ENCODE measurements around the gene ITIH6. TPM values are rescaled to one million over a fixed set of nuclear protein-coding genes. Genes with fewer than 3 reads are reported as not detected.

The ITIH6 gene
- total RNA-seq, 4 donors from 2014 or later: not detected

- H3K4me3 ChIP-seq: no peak overlapping the region
- peaks cover 0 to 12% (median 0%) of the 10 kb centered on the region in 4 donors for H3K4me1 ChIP-seq
- no peaks in the 10 kb centered on the region for H3K9me3 ChIP-seq
- no peak overlapping the region for H3K27ac ChIP-seq
- no peaks in the 10 kb centered on the region for H3K27me3 ChIP-seq
- no peak for DNase-seq
- H3K36me3 ChIP-seq: peaks cover 0 to 50% (median 0%) of the 10 kb centered on the region in 3 donors
- TF ChIP-seq, protein P1, sequence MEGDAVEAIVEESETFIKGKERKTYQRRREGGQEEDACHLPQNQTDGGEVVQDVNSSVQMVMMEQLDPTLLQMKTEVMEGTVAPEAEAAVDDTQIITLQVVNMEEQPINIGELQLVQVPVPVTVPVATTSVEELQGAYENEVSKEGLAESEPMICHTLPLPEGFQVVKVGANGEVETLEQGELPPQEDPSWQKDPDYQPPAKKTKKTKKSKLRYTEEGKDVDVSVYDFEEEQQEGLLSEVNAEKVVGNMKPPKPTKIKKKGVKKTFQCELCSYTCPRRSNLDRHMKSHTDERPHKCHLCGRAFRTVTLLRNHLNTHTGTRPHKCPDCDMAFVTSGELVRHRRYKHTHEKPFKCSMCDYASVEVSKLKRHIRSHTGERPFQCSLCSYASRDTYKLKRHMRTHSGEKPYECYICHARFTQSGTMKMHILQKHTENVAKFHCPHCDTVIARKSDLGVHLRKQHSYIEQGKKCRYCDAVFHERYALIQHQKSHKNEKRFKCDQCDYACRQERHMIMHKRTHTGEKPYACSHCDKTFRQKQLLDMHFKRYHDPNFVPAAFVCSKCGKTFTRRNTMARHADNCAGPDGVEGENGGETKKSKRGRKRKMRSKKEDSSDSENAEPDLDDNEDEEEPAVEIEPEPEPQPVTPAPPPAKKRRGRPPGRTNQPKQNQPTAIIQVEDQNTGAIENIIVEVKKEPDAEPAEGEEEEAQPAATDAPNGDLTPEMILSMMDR (IDR thresholded peaks at IDR 0.05): no peak
- TF ChIP-seq POLR2A (IDR thresholded peaks at IDR 0.05): no peak
These were observed 12.5 kb upstream of the ITIH6 start for GRCh38 chrX:54810532-54810931.

GRCh38 chrX:54808605-54809483 lies 10.8 kb upstream of the ITIH6 start:
- Histone ChIP-seq H3K4me3 (peak overlapping the region; percentile 55 to 82 (median 62)), H3K27me3 (no peaks in the 10 kb centered on the region), H3K9me3 (no peaks in the 10 kb centered on the region), H3K4me1 (peaks cover 0 to 12% (median 0%) of the 10 kb centered on the region in 4 donors), H3K36me3 (peaks cover 0 to 33% (median 0%) of the 10 kb centered on the region in 3 donors), H3K27ac (peak overlapping the region; percentile 78 to 84 (median 80))
- peak; percentile 89 to 96 (median 90) for DNase-seq
- TF ChIP-seq, protein P1 (IDR thresholded peaks at IDR 0.05): no peak
- TF ChIP-seq POLR2A (IDR thresholded peaks at IDR 0.05): no peak

- H3K27ac ChIP-seq: peak overlapping the region; percentile 78 to 84 (median 80)
- peaks cover 0 to 26% (median 0%) of the 10 kb centered on the region in 3 donors for H3K36me3 ChIP-seq
- TF ChIP-seq, protein P1 (IDR thresholded peaks at IDR 0.05): no peak
- no peaks in the 10 kb centered on the region for H3K9me3 ChIP-seq
- H3K27me3 ChIP-seq: no peaks in the 10 kb centered on the region
- peak; percentile 52 to 82 (median 68) for DNase-seq
- H3K4me3 ChIP-seq: peak overlapping the region; percentile 55 to 82 (median 62)
- peaks cover 0 to 12% (median 0%) of the 10 kb centered on the region in 4 donors for H3K4me1 ChIP-seq
These were observed 10.1 kb upstream of the ITIH6 start for GRCh38 chrX:54808109-54808604.

- H3K9me3 ChIP-seq: no peaks in the 10 kb centered on the region
- no peaks in the 10 kb centered on the region for H3K27me3 ChIP-seq
- peak within 1 kb of the TSS; percentile 55 to 82 (median 62) for H3K4me3 ChIP-seq
- no peak for TF ChIP-seq POLR2A (IDR thresholded peaks at IDR 0.05)
- TF ChIP-seq, protein P1 (IDR thresholded peaks at IDR 0.05): no peak
- H3K36me3 ChIP-seq: peaks cover 0 to 20% (median 0%) of the 10 kb centered on the region in 3 donors
- peak within 1 kb of the TSS; percentile 78 to 84 (median 80) for H3K27ac ChIP-seq
- peaks cover 0 to 12% (median 0%) of the 10 kb centered on the region in 4 donors for H3K4me1 ChIP-seq
- peak; percentile 21 to 64 (median 49) for DNase-seq
These were observed 9.6 kb upstream of the ITIH6 start, which contains the start of gene MAGED2 for GRCh38 chrX:54807524-54808108. MAGED2 (plus strand) TSS chrX:54807745; CDS start chrX:54809332, 1,587 bp downstream.

DNA sequence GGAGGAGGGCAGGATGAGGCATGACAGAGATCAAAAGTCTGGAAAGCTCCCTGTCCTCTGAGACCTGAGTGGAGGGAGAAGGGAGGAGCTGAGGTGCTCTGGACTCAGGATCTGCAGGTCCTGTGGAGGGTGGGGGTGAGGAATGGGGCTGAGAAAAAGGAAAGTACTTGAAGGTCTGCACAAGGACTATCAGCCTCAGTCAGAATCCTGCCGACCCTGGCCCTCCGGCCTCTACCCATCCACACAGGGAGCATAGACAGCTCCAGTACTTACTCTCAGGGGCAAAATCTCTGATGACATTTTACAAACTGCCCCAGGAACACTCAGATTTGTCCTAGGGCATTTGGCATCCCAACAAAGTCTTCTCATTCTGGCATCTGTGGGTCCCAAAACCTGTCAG lies 991 bp upstream of the ITIH6 start:
- Histone ChIP-seq H3K27ac (no peak overlapping the region), H3K36me3 (no peaks in the 10 kb centered on the region), H3K4me1 (no peaks in the 10 kb centered on the region), H3K4me3 (no peak overlapping the region), H3K9me3 (no peaks in the 10 kb centered on the region), H3K27me3 (no peaks in the 10 kb centered on the region)
- no peak for TF ChIP-seq POLR2A (IDR thresholded peaks at IDR 0.05)
- TF ChIP-seq, protein P1 (IDR thresholded peaks at IDR 0.05): no peak
- no peak for DNase-seq

Measured in Peyer's patch (tissue), 4 donors.